ENCODE data around the gene AEBP2.
"Not testable (repeated sequence)": the region's sequence is repeated elsewhere in the genome, so short reads cannot be mapped to it uniquely, and the experiment has no call there.

Gene AEBP2, protein sequence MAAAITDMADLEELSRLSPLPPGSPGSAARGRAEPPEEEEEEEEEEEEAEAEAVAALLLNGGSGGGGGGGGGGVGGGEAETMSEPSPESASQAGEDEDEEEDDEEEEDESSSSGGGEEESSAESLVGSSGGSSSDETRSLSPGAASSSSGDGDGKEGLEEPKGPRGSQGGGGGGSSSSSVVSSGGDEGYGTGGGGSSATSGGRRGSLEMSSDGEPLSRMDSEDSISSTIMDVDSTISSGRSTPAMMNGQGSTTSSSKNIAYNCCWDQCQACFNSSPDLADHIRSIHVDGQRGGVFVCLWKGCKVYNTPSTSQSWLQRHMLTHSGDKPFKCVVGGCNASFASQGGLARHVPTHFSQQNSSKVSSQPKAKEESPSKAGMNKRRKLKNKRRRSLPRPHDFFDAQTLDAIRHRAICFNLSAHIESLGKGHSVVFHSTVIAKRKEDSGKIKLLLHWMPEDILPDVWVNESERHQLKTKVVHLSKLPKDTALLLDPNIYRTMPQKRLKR

DNA sequence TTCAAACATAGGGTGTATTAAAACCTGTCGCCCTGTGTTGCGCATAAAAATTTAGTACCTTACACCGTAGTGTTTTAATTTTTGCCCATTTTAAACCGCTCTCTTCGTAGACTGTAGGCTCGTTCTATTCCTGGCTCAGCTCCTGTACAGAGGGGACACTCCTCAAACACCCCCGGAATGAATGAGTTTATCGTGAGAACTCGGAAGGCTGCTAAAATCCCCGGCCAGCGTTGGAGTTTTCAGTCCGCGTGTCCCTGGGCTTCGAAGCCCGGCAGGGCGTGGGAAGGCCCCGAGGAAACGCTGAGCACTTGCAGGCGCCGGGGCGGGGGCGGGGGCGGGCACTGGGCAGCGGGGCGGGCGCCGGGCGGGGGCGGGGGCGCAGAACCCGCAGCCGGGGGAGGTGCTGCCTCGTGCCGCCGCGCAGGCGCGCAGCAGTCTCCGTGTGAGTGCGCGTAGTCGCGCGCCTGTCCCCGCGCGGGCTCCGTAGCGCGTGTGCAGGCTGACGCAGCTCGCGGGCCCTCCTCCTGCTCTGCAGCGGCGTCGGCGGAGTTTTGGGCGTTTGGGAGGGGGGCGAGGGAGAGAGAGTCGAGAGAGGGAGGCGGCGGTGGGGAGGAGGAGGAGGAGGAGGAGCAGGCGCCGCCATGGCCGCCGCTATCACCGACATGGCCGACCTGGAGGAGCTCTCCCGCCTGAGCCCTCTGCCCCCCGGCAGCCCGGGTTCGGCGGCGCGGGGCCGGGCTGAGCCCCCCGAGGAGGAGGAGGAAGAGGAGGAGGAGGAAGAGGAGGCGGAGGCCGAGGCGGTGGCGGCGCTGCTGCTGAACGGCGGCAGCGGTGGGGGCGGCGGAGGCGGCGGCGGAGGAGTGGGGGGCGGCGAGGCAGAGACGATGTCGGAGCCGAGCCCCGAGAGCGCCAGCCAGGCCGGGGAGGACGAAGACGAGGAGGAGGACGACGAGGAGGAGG lies at the start of gene AEBP2:
Gene AEBP2 (plus strand): TSS at position 434 of the 960 bp plus-strand sequence. CDS start 208 bp downstream, at position 642.
- DNase-seq (ENCODE audit: low read depth in 2 of 2) = peak; percentile 73 to 90

DNA sequence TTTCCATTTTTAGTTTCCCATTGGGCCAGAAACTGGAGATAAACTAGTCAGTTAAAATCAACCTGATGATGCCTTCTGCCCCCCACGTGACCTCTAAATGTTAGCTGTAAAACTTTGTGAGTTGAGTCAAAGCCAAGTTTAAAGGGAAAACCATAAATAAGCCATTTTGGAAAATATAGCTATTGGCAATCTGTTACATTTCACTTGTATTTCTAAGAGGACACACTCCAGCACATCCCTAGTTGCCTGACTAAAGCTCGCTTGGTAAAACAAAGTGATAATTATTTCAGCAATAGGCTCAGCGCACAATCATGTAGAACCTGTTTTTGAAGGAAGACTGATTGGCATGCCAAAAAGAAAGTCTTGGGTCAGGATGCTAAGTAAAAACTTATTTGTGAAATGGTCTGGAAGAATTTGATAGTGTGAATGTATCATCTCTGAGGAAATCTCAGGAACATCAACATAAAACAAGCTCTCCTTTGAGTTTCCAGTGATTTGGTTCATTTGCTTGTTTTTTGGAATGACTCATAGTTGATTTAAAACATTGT lies 49.2 kb upstream of the AEBP2 start:
- no peak for DNase-seq (ENCODE audit: low read depth in 2 of 2)

DNA sequence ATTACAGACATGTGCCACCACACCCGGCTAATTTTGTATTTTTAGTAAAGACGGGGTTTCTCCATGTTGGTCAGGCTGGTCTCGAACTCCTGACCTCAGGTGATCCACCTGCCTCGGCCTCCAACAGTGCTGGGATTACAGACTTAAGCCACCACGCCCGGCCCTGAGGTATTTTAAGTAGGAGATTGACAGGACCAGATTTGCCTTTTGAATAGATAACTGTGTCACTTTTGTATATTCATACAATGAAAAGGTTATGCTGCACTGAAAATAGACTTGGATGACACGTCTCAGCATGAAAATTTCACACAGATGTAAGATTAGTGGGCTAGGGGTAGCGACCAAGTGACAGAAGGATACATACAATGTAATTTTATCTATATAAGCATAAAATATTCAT lies 46.6 kb upstream of the AEBP2 start:
- DNase-seq (ENCODE audit: low read depth in 2 of 2) = not testable (repeated sequence)

DNA sequence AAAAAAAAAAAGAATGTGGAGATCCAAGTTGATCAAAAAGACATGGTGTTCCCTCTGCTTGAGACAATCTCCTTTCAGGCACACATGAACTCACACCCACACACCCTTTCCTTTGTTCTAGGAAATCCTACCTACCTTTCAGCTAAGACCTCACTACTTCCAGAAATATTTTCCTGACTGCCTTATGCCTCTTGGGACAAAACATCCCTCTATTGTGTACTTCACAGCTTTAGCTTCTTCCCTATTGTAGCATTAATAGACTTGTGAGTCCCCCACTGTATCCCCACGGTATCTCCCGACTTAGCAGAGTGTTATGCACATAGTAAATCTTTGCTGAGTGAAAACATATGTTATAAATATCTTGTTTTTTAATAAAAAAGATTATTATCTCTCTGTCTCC lies 44.9 kb upstream of the AEBP2 start:
- no peak for DNase-seq (ENCODE audit: low read depth in 2 of 2)

DNA sequence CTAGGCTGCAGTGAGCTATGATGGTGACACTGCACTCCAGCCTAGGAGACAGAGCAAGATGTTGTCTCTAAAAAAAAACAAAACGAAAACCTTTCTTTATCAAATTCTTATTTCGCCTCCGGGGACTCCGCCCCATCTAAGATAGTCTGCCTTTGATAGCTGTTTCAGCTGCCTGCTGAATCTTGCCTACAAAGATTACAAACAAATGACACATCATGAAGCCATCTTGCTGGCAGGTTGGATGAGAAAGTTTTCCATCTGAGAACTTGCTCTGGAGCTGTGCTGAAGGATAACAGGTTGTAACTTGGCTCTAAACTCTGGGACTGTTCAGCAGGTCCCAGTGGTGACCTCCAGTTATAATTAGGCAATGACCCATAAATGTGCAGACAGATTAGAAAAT lies 41.8 kb upstream of the AEBP2 start:
- no peak for DNase-seq (ENCODE audit: low read depth in 2 of 2)

DNA sequence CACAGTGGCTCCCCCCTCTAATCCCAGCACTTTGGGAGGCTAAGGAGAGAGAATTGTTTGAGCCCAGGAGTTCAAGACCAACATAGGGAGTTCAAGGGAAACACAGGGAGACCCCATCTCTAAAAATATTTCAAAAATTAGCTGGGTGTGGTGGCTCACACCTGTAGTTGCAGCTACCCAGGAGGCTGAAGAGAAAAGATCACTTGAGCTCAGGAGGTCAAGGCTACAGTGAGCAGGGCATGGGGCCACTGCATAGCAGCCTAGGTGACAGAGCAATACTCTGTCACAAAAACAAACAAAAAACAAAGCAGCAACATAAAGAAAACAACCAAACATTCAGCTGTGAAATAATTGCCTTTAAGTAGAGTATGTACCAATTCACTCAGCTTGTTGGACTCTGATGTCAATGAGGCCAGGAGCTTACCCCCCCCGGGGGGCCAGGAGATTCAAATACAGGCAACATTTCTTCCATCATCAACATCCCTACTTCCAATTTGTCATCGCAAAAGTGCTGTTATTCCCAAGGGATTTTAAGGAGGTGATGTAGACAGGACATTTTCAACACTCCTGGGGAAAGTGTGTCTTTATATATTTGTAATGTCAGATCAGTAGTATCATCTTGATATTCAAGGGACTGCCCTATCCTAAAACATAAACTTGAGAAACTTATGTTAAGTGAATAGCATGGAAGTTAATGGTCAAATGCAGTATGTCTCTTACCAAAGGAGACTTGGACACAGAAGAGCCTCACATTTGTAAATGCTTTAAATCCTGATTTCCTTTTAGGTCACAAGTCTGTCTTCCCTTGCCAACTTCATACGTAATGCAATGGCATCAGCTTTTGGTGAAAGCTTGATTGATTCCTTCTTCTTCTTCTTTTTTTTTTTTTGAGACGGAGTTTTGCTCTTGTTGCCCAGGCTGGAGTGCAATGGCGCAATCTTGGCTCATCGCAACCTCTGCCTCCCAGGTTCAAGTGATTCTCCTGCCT lies 40.6 kb upstream of the AEBP2 start:
- no peak for DNase-seq (ENCODE audit: low read depth in 2 of 2)

DNA sequence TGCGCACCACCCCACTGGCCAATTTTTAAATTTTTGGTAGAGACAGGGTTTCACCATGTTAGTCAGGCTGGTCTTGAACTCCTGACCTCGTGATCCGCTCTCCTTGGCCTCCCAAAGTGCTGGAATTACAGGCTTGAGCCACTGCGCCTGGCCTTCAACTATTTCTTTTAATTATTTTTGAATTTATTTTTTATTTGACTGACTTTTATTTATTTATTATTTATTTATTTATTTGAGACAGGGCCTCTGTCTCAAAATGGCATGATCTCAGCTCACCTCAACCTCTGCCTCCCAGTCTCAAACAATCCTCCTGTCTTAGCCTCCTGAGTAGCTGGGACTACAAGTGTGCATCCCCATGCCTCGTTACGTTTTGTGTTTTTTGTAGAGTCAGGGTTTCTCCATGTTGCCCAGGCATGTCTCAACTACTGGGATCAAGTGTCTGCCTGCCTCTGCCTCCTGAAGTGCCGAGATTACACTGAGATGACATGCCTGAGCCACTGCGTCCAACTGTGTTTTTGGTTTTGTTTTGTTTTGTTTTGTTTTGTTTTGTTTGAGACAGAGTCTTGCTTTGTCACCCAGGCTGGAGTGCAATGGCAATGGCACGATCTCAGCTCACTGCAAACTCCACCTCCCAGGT lies 38.5 kb upstream of the AEBP2 start:
- DNase-seq (ENCODE audit: low read depth in 2 of 2) = not testable (repeated sequence)

DNA sequence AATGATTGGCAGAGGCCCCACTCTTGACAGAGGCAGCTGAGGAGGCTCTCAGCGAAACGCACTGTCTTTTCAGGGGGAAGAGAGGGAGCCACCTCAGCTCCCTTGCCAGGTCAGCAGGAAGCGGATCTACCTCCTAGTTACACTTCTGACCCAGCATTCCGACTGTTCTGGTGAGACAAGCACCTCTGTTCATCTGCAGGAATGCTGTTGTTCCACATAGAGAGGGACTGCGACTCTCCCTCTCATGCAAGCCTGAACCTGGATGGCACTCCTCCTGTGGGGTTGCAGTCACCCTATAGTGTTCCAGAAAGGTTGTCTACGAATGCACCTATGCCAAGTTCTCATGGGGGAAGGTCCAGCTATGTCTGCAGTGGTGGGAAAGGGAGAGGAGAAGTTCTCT lies 37.1 kb upstream of the AEBP2 start:
- DNase-seq (ENCODE audit: low read depth in 2 of 2) = no peak

DNA sequence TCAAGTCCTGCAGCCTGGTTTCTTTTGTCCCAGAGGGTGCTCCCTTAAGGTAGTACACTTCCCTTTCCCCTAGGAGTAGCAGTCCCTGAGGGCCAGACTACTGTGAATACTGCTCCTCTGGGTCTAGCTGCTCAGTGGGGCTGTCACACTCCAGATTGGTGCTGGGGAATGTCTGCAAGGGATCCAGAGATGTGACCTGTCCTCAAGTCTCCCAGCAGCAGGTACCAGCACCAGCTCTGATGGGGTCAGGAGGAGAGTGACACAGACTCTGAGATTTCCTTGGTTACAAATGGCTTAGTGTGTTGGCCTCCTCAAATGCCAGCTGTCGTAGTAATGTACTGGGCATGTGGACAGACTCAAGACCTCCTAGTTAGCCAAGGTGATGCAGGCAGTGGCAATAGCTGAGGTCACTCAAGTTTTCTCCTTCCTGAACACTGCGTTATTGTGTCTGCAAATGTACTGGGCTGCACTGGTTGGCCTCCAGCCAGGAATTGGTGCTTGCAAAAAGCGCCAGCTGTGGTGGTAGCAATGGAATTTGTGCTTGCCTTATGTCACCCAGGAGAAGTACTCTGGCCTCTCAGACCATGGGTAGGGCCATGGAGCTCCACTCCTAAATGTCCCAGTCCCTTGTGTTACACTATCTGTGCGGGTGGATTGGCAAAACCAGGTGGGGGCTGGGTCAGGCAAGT lies 36.4 kb upstream of the AEBP2 start:
- DNase-seq (ENCODE audit: low read depth in 2 of 2) = no peak

DNA sequence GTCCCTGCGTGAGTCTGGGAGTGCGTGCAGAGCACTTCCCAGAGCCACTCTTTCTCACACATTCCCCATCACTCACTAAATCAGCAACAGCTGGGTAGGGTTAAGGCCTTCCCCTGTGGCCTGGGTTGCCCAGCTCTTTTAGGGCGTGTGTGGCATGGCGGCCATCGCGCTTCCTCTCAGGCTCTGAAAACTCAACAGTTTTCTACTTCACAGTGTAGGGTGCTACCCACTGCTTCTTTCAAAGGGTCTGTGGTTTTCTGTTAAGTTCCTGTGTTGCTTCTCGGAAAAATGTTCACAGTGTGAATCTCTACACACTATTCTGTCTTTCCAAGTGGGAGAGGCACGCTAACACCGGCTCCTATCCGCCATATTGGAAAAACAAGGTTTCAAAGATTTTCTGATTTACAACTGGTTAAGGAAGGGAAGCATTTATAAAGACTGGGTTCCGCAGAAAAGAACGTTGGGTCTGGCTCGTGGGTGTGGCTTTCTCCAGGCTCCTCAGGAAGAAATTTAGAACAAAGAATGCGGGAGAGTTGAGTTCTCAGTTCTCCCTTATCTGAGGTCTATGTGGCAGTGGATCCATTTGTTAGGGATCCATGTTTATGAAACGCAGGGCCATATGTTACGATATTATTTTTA lies 34.9 kb upstream of the AEBP2 start:
- no peak for DNase-seq (ENCODE audit: low read depth in 2 of 2)

DNA sequence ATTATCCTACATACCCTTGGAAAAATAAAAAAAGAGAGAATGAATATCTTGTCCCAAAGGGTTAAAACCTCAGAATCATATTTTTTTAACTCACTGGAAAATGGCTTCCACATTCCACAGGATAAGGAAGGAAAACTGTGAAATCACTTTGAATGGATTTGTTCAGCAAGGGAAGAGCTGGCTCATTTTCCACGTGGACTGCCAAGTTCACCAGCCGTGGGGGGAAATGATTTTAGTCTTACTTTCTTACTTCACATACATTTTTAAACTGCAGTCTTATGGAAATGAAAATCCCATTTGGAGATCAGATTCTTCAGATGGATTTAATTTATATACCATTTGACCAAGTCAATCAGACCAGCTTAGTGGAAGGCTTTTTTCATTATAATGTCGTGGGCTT lies 29.9 kb upstream of the AEBP2 start:
- no peak for DNase-seq (ENCODE audit: low read depth in 2 of 2)

DNA sequence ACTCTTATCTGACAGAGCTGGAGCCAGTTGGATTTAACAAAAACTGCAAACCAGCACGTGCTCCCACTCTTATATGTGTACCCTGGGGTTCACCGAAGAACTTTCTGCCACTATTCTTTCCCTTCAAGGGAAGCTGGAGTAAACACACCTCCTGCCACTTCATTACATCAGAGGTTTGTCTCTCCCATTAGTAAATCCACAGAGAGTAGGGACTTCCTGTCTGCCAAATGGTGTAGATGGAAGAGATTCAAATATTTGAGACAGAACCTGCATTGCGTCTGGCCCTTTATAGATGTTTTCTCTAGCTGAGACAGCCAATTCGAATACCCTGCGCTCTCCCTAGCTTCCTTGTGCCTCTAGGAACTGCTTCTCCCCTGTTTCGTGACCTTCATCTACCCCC lies 29.1 kb upstream of the AEBP2 start:
- no peak for DNase-seq (ENCODE audit: low read depth in 2 of 2)

DNA sequence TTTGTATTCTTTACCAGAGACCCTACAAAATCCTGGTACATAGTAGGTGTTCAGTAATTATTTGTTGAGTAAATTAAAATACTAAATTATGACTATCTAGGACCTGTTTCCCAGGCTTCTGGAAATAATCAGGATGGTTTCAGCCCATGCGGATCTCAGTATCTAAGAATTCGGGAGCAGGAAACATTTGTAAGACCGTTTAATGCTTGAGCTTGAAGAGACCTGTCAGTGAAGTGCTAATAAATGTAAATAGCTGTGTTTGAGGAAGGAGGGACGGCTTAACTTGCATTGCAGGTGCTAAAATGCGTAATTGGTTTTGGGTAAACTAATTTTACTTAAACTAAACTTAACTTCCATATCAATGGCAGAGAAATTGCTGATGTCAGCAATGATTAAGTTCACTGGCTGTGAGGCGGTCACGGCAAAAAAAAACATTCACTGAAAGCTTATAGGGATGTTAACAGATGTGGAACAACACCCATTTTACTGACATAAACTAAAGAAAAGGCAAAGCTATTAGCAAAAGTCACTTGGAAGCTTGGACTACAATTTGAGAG lies 28.6 kb upstream of the AEBP2 start:
- no peak for DNase-seq (ENCODE audit: low read depth in 2 of 2)

DNA sequence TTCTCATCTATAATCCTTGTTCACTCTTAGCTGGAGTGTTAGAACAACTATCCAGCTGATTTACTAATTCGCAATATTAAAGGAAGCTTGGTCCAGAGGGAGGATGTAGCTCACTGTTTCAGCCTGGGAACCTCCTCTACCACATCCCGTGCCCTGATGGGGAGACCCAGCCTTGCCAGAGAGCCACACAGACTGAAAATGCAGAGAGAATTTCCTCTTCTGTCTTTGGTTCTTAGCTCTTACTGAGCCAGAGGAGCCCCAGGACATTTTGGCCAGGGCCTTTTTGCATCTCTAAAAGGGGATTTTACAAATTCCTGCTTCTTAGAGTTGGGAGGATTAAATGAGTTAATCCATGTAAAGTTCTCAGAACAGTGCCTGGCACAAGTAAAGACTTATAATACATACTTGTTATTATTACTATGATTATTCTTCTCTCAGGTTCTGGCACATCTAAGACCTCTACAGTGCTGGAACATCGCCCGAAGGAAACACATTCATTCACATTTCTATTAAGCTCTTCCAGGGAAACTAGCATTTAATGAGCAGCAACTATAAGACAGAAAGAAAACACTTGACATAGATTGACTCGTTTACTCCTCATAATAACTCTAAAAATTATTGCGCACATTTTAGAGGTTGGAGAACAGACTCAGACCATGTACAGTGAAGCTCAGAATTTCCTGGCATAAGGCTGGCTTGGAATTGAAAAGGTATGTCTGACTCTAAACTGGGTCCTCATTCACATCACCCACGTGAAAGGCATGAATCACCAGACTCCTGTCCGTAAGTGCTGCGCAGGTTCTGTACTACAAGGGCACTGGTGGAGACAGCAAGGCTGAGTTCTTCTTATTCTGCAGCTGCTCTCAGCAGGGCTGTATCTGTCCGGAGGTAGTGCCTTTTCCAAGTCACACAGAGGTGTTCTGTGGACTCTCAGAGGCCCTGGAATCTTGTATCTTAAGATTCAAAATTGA lies 27.8 kb upstream of the AEBP2 start:
- DNase-seq (ENCODE audit: low read depth in 2 of 2) = no peak

DNA sequence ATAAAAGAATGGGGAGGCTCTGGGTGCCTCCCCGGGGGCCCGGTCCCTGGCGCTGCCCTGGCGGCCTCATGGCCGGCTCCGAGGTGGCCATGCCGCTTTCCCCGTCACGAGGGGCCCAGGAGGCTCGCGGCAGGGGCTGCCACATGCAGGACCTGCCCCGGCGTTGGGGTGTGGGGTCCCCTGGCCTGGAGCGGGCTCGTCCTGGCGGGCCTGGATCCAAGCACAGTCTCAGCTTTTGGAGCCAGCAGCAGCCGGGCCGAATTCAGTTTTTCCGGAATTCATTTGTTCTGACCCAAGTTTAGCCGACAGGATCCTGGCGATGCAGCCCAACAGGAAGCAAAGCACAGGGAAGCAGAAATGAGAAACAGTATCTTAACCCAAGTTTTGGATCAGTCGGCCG lies 26.4 kb upstream of the AEBP2 start:
- DNase-seq (ENCODE audit: low read depth in 2 of 2) = no peak

DNA sequence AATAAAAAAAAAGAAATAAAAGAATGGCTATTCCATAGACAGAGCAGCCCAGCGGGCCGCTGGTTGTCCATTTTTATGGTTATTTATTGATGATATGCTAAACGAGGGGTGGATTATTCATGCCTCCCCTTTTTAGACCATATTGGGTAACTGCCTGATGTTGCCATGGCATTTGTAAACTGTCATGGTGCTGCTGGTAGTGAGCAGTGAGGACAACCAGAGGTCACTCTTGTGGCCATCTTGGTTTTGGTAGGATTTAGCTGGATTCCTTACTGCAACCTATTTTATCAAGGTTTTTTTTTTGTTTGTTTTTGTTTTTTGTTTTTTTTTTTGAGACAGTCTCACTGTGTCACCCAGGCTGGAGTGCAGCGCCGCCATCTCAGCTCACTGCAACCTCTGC lies 25.7 kb upstream of the AEBP2 start:
- not testable (repeated sequence) for DNase-seq (ENCODE audit: low read depth in 2 of 2)

DNA sequence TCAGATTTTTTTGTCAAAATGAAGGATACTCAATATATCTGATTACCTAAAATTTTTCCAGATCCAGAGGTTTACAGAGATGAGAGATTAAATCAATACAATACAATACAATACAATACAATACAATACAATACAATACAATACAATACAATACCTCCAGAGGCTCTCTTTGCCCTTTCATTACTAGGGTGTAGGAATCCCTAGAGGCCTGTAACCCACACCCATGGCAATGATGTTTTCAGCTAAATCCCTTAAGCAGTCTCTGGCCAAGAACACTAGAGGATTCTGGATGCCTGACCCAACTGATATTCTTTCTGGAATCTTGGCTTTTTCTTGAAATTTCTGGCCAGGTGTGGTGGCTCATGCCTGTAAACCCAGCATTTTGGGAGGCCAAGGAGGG lies 23.7 kb upstream of the AEBP2 start:
- no peak for DNase-seq (ENCODE audit: low read depth in 2 of 2)

DNA sequence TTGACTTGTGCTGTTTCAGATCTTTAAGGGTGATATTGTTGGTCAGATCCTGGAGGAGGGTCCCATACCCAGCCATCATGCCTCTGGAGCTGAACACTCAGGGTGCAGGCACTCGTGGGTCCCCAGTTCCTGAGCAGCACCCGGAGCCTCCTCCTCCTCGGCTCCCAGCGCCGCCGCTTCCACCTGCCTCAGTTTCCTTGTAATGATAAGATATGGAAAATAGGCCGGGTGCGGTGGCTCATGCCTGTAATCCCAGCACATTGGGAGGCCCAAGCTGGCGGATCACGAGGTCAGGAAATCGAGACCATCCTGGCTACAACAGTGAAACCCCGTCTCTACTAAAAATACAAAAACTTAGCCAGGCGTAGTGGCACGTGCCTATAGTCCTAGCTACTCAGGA lies 20.2 kb upstream of the AEBP2 start:
- DNase-seq (ENCODE audit: low read depth in 2 of 2) = no peak

Measured in stimulated activated CD8-positive, alpha-beta memory T cell treated with anti-CD3 and anti-CD28 coated beads, Interleukin-2, amount 100 ng/mL, for 1 hour (primary cell).